ENCODE data around the gene C1orf105.

The C1orf105 gene

GRCh38 chr1:172471666-172472065 lies 51.2 kb downstream of the C1orf105 start:
- no peaks in the 10 kb centered on the region for H3K9me3 ChIP-seq (ENCODE audit: control insufficient read depth, insufficient read depth, low read length)
- no peaks in the 10 kb centered on the region for H3K27me3 ChIP-seq (ENCODE audit: control insufficient read depth, insufficient read depth, low read length)
- H3K4me1 ChIP-seq (ENCODE audit: control insufficient read depth, insufficient read depth, low read length) = no peaks in the 10 kb centered on the region
- no peak overlapping the region for H3K27ac ChIP-seq (ENCODE audit: low read length)
- H3K4me3 ChIP-seq (ENCODE audit: low read length) = no peak overlapping the region
- DNase-seq (ENCODE audit: low read depth, low spot score) = no peak
- no peaks in the 10 kb centered on the region for H3K36me3 ChIP-seq (ENCODE audit: control insufficient read depth, insufficient read depth, low read length)
- no CpG with 5 or more reads among the region's 1 CpG for WGBS (ENCODE audit: insufficient coverage, insufficient read length)

- Histone ChIP-seq H3K4me3 (ENCODE audit: low read length) (no peak overlapping the region), H3K4me1 (ENCODE audit: control insufficient read depth, insufficient read depth, low read length) (no peaks in the 10 kb centered on the region), H3K36me3 (ENCODE audit: control insufficient read depth, insufficient read depth, low read length) (no peaks in the 10 kb centered on the region), H3K27ac (ENCODE audit: low read length) (no peak overlapping the region), H3K27me3 (ENCODE audit: control insufficient read depth, insufficient read depth, low read length) (no peaks in the 10 kb centered on the region), H3K9me3 (ENCODE audit: control insufficient read depth, insufficient read depth, low read length) (no peaks in the 10 kb centered on the region)
- no peak for DNase-seq (ENCODE audit: low read depth, low spot score)
- WGBS (ENCODE audit: insufficient coverage, insufficient read length) = no CpG with 5 or more reads among the region's 1 CpG
Measured at GRCh38 chr1:172472495-172472894, 52.0 kb downstream of the C1orf105 start.

- DNase-seq (ENCODE audit: low read depth, low spot score) = no peak
- Histone ChIP-seq H3K27me3 (ENCODE audit: control insufficient read depth, insufficient read depth, low read length) (no peaks in the 10 kb centered on the region), H3K36me3 (ENCODE audit: control insufficient read depth, insufficient read depth, low read length) (no peaks in the 10 kb centered on the region), H3K4me1 (ENCODE audit: control insufficient read depth, insufficient read depth, low read length) (no peaks in the 10 kb centered on the region), H3K4me3 (ENCODE audit: low read length) (no peak overlapping the region), H3K9me3 (ENCODE audit: control insufficient read depth, insufficient read depth, low read length) (no peaks in the 10 kb centered on the region), H3K27ac (ENCODE audit: low read length) (no peak overlapping the region)
- WGBS (ENCODE audit: insufficient coverage, insufficient read length) = no CpG with 5 or more reads among the region's 3 CpGs
Measured at GRCh38 chr1:172473302-172473701, 52.8 kb downstream of the C1orf105 start.

GRCh38 chr1:172473842-172474241 lies 53.4 kb downstream of the C1orf105 start:
- no peaks in the 10 kb centered on the region for H3K9me3 ChIP-seq (ENCODE audit: control insufficient read depth, insufficient read depth, low read length)
- no peak for DNase-seq (ENCODE audit: low read depth, low spot score)
- H3K36me3 ChIP-seq (ENCODE audit: control insufficient read depth, insufficient read depth, low read length) = no peaks in the 10 kb centered on the region
- H3K4me1 ChIP-seq (ENCODE audit: control insufficient read depth, insufficient read depth, low read length) = no peaks in the 10 kb centered on the region
- no peak overlapping the region for H3K4me3 ChIP-seq (ENCODE audit: low read length)
- H3K27me3 ChIP-seq (ENCODE audit: control insufficient read depth, insufficient read depth, low read length) = no peaks in the 10 kb centered on the region
- H3K27ac ChIP-seq (ENCODE audit: low read length) = no peak overlapping the region

GRCh38 chr1:172476218-172476811 lies 55.8 kb downstream of the C1orf105 start:
- Histone ChIP-seq H3K27me3 (ENCODE audit: control insufficient read depth, insufficient read depth, low read length) (no peaks in the 10 kb centered on the region), H3K27ac (ENCODE audit: low read length) (no peak overlapping the region)
- no CpG with 5 or more reads among the region's 4 CpGs for WGBS (ENCODE audit: insufficient coverage, insufficient read length)

GRCh38 chr1:172477216-172477615 lies 56.7 kb downstream of the C1orf105 start:
- H3K4me3 ChIP-seq (ENCODE audit: low read length) = no peak overlapping the region
- no peaks in the 10 kb centered on the region for H3K9me3 ChIP-seq (ENCODE audit: control insufficient read depth, insufficient read depth, low read length)
- no peaks in the 10 kb centered on the region for H3K36me3 ChIP-seq (ENCODE audit: control insufficient read depth, insufficient read depth, low read length)
- no CpG with 5 or more reads among the region's 2 CpGs for WGBS (ENCODE audit: insufficient coverage, insufficient read length)
- no peaks in the 10 kb centered on the region for H3K27me3 ChIP-seq (ENCODE audit: control insufficient read depth, insufficient read depth, low read length)
- no peak overlapping the region for H3K27ac ChIP-seq (ENCODE audit: low read length)
- H3K4me1 ChIP-seq (ENCODE audit: control insufficient read depth, insufficient read depth, low read length) = no peaks in the 10 kb centered on the region
- DNase-seq (ENCODE audit: low read depth, low spot score) = no peak

More at GRCh38 chr1:172476218-172476811, 55.8 kb downstream of the C1orf105 start:
- no peaks in the 10 kb centered on the region for H3K4me1 ChIP-seq (ENCODE audit: control insufficient read depth, insufficient read depth, low read length)
- H3K9me3 ChIP-seq (ENCODE audit: control insufficient read depth, insufficient read depth, low read length) = no peaks in the 10 kb centered on the region
- DNase-seq (ENCODE audit: low read depth, low spot score) = no peak
- H3K4me3 ChIP-seq (ENCODE audit: low read length) = no peak overlapping the region
- H3K36me3 ChIP-seq (ENCODE audit: control insufficient read depth, insufficient read depth, low read length) = no peaks in the 10 kb centered on the region

- Histone ChIP-seq H3K27me3 (ENCODE audit: control insufficient read depth, insufficient read depth, low read length) (no peaks in the 10 kb centered on the region), H3K4me3 (ENCODE audit: low read length) (no peak overlapping the region), H3K36me3 (ENCODE audit: control insufficient read depth, insufficient read depth, low read length) (no peaks in the 10 kb centered on the region), H3K4me1 (ENCODE audit: control insufficient read depth, insufficient read depth, low read length) (no peaks in the 10 kb centered on the region), H3K27ac (ENCODE audit: low read length) (no peak overlapping the region), H3K9me3 (ENCODE audit: control insufficient read depth, insufficient read depth, low read length) (no peaks in the 10 kb centered on the region)
- no peak for DNase-seq (ENCODE audit: low read depth, low spot score)
- no CpG with 5 or more reads among the region's 1 CpG for WGBS (ENCODE audit: insufficient coverage, insufficient read length)
Measured at GRCh38 chr1:172477741-172478140, 57.3 kb downstream of the C1orf105 start.

GRCh38 chr1:172478485-172478884 lies 58.0 kb downstream of the C1orf105 start:
- Histone ChIP-seq H3K27me3 (ENCODE audit: control insufficient read depth, insufficient read depth, low read length) (no peaks in the 10 kb centered on the region), H3K36me3 (ENCODE audit: control insufficient read depth, insufficient read depth, low read length) (no peaks in the 10 kb centered on the region), H3K9me3 (ENCODE audit: control insufficient read depth, insufficient read depth, low read length) (no peaks in the 10 kb centered on the region), H3K27ac (ENCODE audit: low read length) (no peak overlapping the region), H3K4me1 (ENCODE audit: control insufficient read depth, insufficient read depth, low read length) (no peaks in the 10 kb centered on the region), H3K4me3 (ENCODE audit: low read length) (no peak overlapping the region)
- no peak for DNase-seq (ENCODE audit: low read depth, low spot score)

- no peak for DNase-seq (ENCODE audit: low read depth, low spot score)
- WGBS (ENCODE audit: insufficient coverage, insufficient read length) = no CpG with 5 or more reads among the region's 3 CpGs
Measured at GRCh38 chr1:172480431-172480830, 59.9 kb downstream of the C1orf105 start.

GRCh38 chr1:172482044-172482443 lies 61.6 kb downstream of the C1orf105 start:
- Histone ChIP-seq H3K36me3 (ENCODE audit: control insufficient read depth, insufficient read depth, low read length) (no peaks in the 10 kb centered on the region), H3K27ac (ENCODE audit: low read length) (no peak overlapping the region), H3K27me3 (ENCODE audit: control insufficient read depth, insufficient read depth, low read length) (no peaks in the 10 kb centered on the region; the same call in 1 of the 2 replicates), H3K4me1 (ENCODE audit: control insufficient read depth, insufficient read depth, low read length) (no peaks in the 10 kb centered on the region), H3K9me3 (ENCODE audit: control insufficient read depth, insufficient read depth, low read length) (no peaks in the 10 kb centered on the region), H3K4me3 (ENCODE audit: low read length) (no peak overlapping the region)
- no CpG with 5 or more reads among the region's 1 CpG for WGBS (ENCODE audit: insufficient coverage, insufficient read length)
- no peak for DNase-seq (ENCODE audit: low read depth, low spot score)

More at GRCh38 chr1:172480431-172480830, 59.9 kb downstream of the C1orf105 start:
- no peaks in the 10 kb centered on the region for H3K4me1 ChIP-seq (ENCODE audit: control insufficient read depth, insufficient read depth, low read length)
- H3K27me3 ChIP-seq (ENCODE audit: control insufficient read depth, insufficient read depth, low read length) = no peaks in the 10 kb centered on the region
- no peaks in the 10 kb centered on the region for H3K9me3 ChIP-seq (ENCODE audit: control insufficient read depth, insufficient read depth, low read length)
- H3K4me3 ChIP-seq (ENCODE audit: low read length) = no peak overlapping the region
- no peak overlapping the region for H3K27ac ChIP-seq (ENCODE audit: low read length)
- no peaks in the 10 kb centered on the region for H3K36me3 ChIP-seq (ENCODE audit: control insufficient read depth, insufficient read depth, low read length)

- no peaks in the 10 kb centered on the region; the same call in 1 of the 2 replicates for H3K27me3 ChIP-seq (ENCODE audit: control insufficient read depth, insufficient read depth, low read length)
- H3K9me3 ChIP-seq (ENCODE audit: control insufficient read depth, insufficient read depth, low read length) = no peaks in the 10 kb centered on the region
- H3K36me3 ChIP-seq (ENCODE audit: control insufficient read depth, insufficient read depth, low read length) = no peaks in the 10 kb centered on the region
- no peak for DNase-seq (ENCODE audit: low read depth, low spot score)
- H3K4me1 ChIP-seq (ENCODE audit: control insufficient read depth, insufficient read depth, low read length) = no peaks in the 10 kb centered on the region
- no peak overlapping the region for H3K27ac ChIP-seq (ENCODE audit: low read length)
- no peak overlapping the region for H3K4me3 ChIP-seq (ENCODE audit: low read length)
Measured at GRCh38 chr1:172483448-172483847, 63.0 kb downstream of the C1orf105 start.
